NT2/D1 (cell line): ENCODE results near the gene RBMXL2.

Source experiments
- DNase-seq: peaks from one replicate; pipeline ENCODE4 v3.0.0-alpha.2; 2011; ENCODE audit warnings: low read depth, low spot score
- H3K27me3 ChIP-seq: 2 replicates; pipeline ENCODE4 v1.6.0; 2011; ENCODE audit warnings: mild to moderate bottlenecking; ENCODE audit not compliant: insufficient read length, insufficient read depth
- H3K36me3 ChIP-seq: 2 replicates; pipeline ENCODE4 v1.6.1; 2011; ENCODE audit warnings: mild to moderate bottlenecking, low read length, mixed read lengths; ENCODE audit not compliant: insufficient read depth, insufficient read length
- H3K4me1 ChIP-seq: 2 replicates; pipeline ENCODE4 v1.5.1; 2011; ENCODE audit not compliant: insufficient read depth, insufficient read length
- H3K4me3 ChIP-seq: 2 replicates; pipeline ENCODE4 v1.5.1; 2011; ENCODE audit warnings: low read depth; ENCODE audit not compliant: insufficient read length
- H3K9ac ChIP-seq: 2 replicates; pipeline ENCODE4 v1.6.0; 2011; ENCODE audit warnings: low read depth; ENCODE audit not compliant: insufficient read length
- H3K9me3 ChIP-seq: 2 replicates; pipeline ENCODE4 v1.5.1; 2011; ENCODE audit warnings: mild to moderate bottlenecking, low read length; ENCODE audit not compliant: insufficient read depth
- SUZ12 ChIP-seq: IDR thresholded peaks from 2 replicates; pipeline ENCODE4 v1.6.1; 2011; ENCODE audit not compliant: insufficient read length, insufficient read depth; ENCODE audit errors: extremely low read depth
- YY1 ChIP-seq: IDR thresholded peaks from 2 replicates; pipeline ENCODE4 v1.6.1; 2011; ENCODE audit not compliant: insufficient read length, insufficient read depth
- ZNF274 ChIP-seq: IDR thresholded peaks from 2 replicates; pipeline ENCODE4 v1.6.1; 2011; ENCODE audit warnings: mild to moderate bottlenecking, low read depth, low read length

Gene RBMXL2

GRCh38 chr11:7088921-7089320, at the start of gene RBMXL2:
Gene RBMXL2, plus strand, starts transcription at chr11:7088998. Its CDS starts 123 bp downstream, at chr11:7089121.
- peaks cover 15% of the 10 kb centered on the region; the same call in 1 of the 2 replicates for H3K9me3 ChIP-seq
- H3K36me3 ChIP-seq, result no peaks in the 10 kb centered on the region
- no peak within 1 kb of the TSS for H3K4me3 ChIP-seq
- TF ChIP-seq YY1 (no peak), SUZ12 (no peak), ZNF274 (no peak)
- no peak for DNase-seq
- no peaks in the 10 kb centered on the region for H3K27me3 ChIP-seq
- H3K9ac ChIP-seq, result no peak within 1 kb of the TSS
- no peaks in the 10 kb centered on the region for H3K4me1 ChIP-seq

- no peak for DNase-seq
- Histone ChIP-seq H3K27me3 (no peaks in the 10 kb centered on the region), H3K4me1 (no peaks in the 10 kb centered on the region), H3K4me3 (no peak overlapping the region), H3K9ac (no peak overlapping the region), H3K36me3 (no peaks in the 10 kb centered on the region), H3K9me3 (no peaks in the 10 kb centered on the region)
- no peak for TF ChIP-seq ZNF274
- no peak for TF ChIP-seq YY1
- no peak for TF ChIP-seq SUZ12
These were observed 42.2 kb upstream of the RBMXL2 start for GRCh38 chr11:7046474-7047175.

GRCh38 chr11:7050191-7050590, 38.6 kb upstream of the RBMXL2 start:
- TF ChIP-seq YY1, result no peak
- no peak for TF ChIP-seq SUZ12
- no peak for TF ChIP-seq ZNF274
- DNase-seq, result no peak
- Histone ChIP-seq H3K4me3 (no peak overlapping the region), H3K27me3 (no peaks in the 10 kb centered on the region), H3K9ac (no peak overlapping the region), H3K36me3 (no peaks in the 10 kb centered on the region), H3K9me3 (no peaks in the 10 kb centered on the region), H3K4me1 (no peaks in the 10 kb centered on the region)

- TF ChIP-seq ZNF274 (no peak), YY1 (no peak), SUZ12 (no peak)
- H3K27me3 ChIP-seq, result no peaks in the 10 kb centered on the region
- H3K9ac ChIP-seq, result no peak overlapping the region
- H3K4me1 ChIP-seq, result no peaks in the 10 kb centered on the region
- DNase-seq, result no peak
- no peaks in the 10 kb centered on the region for H3K36me3 ChIP-seq
- no peak overlapping the region for H3K4me3 ChIP-seq
- no peaks in the 10 kb centered on the region for H3K9me3 ChIP-seq
These were observed 31.8 kb upstream of the RBMXL2 start for GRCh38 chr11:7056828-7057513.

GRCh38 chr11:7057641-7058040, 31.2 kb upstream of the RBMXL2 start:
- no peak overlapping the region for H3K4me3 ChIP-seq
- no peaks in the 10 kb centered on the region for H3K9me3 ChIP-seq
- H3K27me3 ChIP-seq, result no peaks in the 10 kb centered on the region
- DNase-seq, result no peak
- no peaks in the 10 kb centered on the region for H3K4me1 ChIP-seq
- H3K36me3 ChIP-seq, result no peaks in the 10 kb centered on the region
- TF ChIP-seq SUZ12, result no peak
- TF ChIP-seq YY1, result no peak
- TF ChIP-seq ZNF274, result no peak
- no peak overlapping the region for H3K9ac ChIP-seq

GRCh38 chr11:7060868-7061267, 27.9 kb upstream of the RBMXL2 start:
- Histone ChIP-seq H3K9me3 (no peaks in the 10 kb centered on the region), H3K27me3 (no peaks in the 10 kb centered on the region), H3K4me3 (no peak overlapping the region), H3K9ac (no peak overlapping the region), H3K4me1 (no peaks in the 10 kb centered on the region), H3K36me3 (no peaks in the 10 kb centered on the region)
- no peak for DNase-seq
- TF ChIP-seq YY1 (no peak), ZNF274 (no peak), SUZ12 (no peak)

GRCh38 chr11:7062534-7062933, 26.3 kb upstream of the RBMXL2 start:
- no peaks in the 10 kb centered on the region for H3K36me3 ChIP-seq
- no peak overlapping the region for H3K9ac ChIP-seq
- no peak for DNase-seq
- no peaks in the 10 kb centered on the region for H3K27me3 ChIP-seq
- TF ChIP-seq YY1, result no peak
- TF ChIP-seq SUZ12, result no peak
- no peak for TF ChIP-seq ZNF274
- no peaks in the 10 kb centered on the region for H3K9me3 ChIP-seq
- H3K4me3 ChIP-seq, result no peak overlapping the region
- no peaks in the 10 kb centered on the region for H3K4me1 ChIP-seq
